Measurements from ENCODE around the gene KCNQ1.

KCNQ1 gene

GRCh38 chr11:2741006-2741376 lies 296.2 kb downstream of the KCNQ1 start:
- TF ChIP-seq CTCF (IDR thresholded peaks at IDR 0.05; ENCODE audit: control insufficient read depth, insufficient read depth, low read depth, low read length, missing control alignments) = no peak
- no peak overlapping the region for H3K4me3 ChIP-seq (ENCODE audit: control insufficient read depth, low read depth, low read length)
- no peak for DNase-seq (ENCODE audit: low read depth)

GRCh38 chr11:2741377-2742131 lies 296.7 kb downstream of the KCNQ1 start:
- no peak for TF ChIP-seq CTCF (IDR thresholded peaks at IDR 0.05; ENCODE audit: control insufficient read depth, insufficient read depth, low read depth, low read length, missing control alignments)
- no peak overlapping the region for H3K4me3 ChIP-seq (ENCODE audit: control insufficient read depth, low read depth, low read length)

GRCh38 chr11:2742201-2742600 lies 297.4 kb downstream of the KCNQ1 start:
- no peak for DNase-seq (ENCODE audit: low read depth)
- no peak for TF ChIP-seq CTCF (IDR thresholded peaks at IDR 0.05; ENCODE audit: control insufficient read depth, insufficient read depth, low read depth, low read length, missing control alignments)

More at GRCh38 chr11:2741377-2742131, 296.7 kb downstream of the KCNQ1 start:
- DNase-seq (ENCODE audit: low read depth) = peak; percentile 25

GRCh38 chr11:2742611-2743426 lies 298.0 kb downstream of the KCNQ1 start:
- TF ChIP-seq CTCF (IDR thresholded peaks at IDR 0.05; ENCODE audit: control insufficient read depth, insufficient read depth, low read depth, low read length, missing control alignments) = no peak
- no peak for DNase-seq (ENCODE audit: low read depth)
- H3K4me3 ChIP-seq (ENCODE audit: control insufficient read depth, low read depth, low read length) = no peak overlapping the region

More at GRCh38 chr11:2742201-2742600, 297.4 kb downstream of the KCNQ1 start:
- no peak overlapping the region for H3K4me3 ChIP-seq (ENCODE audit: control insufficient read depth, low read depth, low read length)

GRCh38 chr11:2743427-2744110 lies 298.8 kb downstream of the KCNQ1 start:
- no peak for DNase-seq (ENCODE audit: low read depth)
- no peak overlapping the region for H3K4me3 ChIP-seq (ENCODE audit: control insufficient read depth, low read depth, low read length)
- TF ChIP-seq CTCF (IDR thresholded peaks at IDR 0.05; ENCODE audit: control insufficient read depth, insufficient read depth, low read depth, low read length, missing control alignments) = no peak

- no peak for DNase-seq (ENCODE audit: low read depth)
- no peak overlapping the region for H3K4me3 ChIP-seq (ENCODE audit: control insufficient read depth, low read depth, low read length)
- no peak for TF ChIP-seq CTCF (IDR thresholded peaks at IDR 0.05; ENCODE audit: control insufficient read depth, insufficient read depth, low read depth, low read length, missing control alignments)
These were observed 299.4 kb downstream of the KCNQ1 start for GRCh38 chr11:2744166-2744565.
